ENCODE data around the gene EPN2.
"Not testable (repeated sequence)": the region's sequence is repeated elsewhere in the genome, so short reads cannot be mapped to it uniquely, and the experiment has no call there.

EPN2 gene

GRCh38 chr17:19237139-19237388, at the start of gene EPN2:
TSS of gene EPN2 (plus strand) at chr17:19237366. CDS start at chr17:19283120, 45,754 bp downstream.
- FAIRE-seq, result not testable (repeated sequence)

GRCh38 chr17:19187883-19188869, 49.0 kb upstream of the EPN2 start:
- FAIRE-seq, result not testable (repeated sequence)

GRCh38 chr17:19188870-19189708, 48.1 kb upstream of the EPN2 start:
- FAIRE-seq, result not testable (repeated sequence)

GRCh38 chr17:19189781-19190405, 47.3 kb upstream of the EPN2 start:
- not testable (repeated sequence) for FAIRE-seq

DNA sequence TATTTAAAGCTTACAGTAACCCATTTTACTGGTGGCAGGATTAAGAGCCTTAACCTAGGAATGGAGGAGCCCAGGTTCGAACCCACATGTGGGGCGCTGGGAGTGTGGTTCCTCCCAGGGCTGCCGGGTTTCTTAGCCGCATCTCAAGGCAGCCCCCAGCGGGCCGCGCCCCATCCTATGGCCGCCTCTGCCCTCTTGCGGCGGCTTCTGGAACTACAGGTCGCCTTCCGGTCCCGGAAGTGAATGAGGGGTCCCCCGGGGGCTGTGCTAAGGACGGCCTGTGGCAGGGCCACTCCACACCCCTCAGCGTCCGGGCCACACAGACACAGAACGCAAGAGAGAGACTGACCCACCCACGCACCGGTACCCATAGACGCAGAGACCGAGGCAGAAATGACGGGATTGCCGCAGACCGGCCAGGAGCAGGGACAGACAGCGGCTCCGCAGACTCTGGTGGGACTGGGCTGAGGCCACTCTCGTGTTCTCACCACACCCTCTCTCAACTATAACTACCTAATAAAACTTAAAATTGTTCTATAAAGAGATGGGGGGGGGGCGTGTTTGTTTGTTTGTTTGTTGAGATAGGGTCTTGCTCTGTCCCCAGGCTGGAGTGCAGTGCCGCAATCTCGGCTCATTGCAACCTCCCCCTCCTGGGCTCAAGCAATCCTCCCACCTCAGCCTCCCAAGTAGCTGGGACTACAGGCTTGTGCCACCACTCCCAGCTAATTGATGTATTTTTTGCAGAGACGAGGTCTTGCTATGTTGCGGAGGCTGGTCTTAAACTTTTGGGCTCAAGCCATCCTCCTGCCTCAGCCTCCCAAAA, 40.6 kb upstream of the EPN2 start:
- FAIRE-seq, result not testable (repeated sequence)

DNA sequence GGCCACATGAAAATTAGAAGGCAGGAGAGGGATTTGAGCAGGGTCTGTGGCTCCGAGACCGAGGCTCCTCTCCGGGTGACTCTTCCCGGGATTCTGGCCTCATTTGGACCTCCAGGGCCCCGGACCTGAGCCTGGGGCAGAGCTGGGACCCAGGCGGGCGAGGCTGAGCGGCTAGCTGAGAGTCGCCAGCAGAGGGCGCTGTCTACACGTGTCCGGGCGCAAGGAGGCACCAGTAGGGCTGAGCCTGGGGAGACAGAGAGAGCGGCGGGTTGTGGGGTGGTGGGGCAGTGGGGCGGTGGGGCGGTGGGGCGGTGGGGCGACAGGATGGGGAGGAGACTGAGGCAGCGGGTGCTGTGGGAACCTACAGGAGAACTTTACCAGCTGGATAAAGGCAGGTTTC, 34.7 kb upstream of the EPN2 start:
- not testable (repeated sequence) for FAIRE-seq

DNA sequence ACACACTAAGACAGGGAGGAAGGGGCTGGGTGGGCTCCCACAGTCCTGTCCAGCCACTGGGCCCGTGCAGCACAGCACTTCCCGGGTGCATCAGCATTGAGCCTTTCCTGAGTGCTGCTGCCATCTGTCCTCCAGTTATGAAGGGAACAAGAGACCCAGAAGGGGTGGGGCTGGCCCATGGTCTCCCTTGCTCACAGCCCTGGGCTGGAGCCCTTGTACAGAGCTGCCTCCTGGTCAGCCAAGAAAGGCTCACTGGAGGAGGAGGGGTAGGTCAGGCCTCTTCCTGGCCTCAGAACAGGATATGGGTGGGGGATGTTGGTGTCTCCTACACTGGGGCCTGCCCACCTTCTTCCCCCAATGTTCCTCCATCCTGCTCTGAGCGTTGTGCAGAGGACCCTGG, 33.7 kb upstream of the EPN2 start:
- FAIRE-seq, result not testable (repeated sequence)

DNA sequence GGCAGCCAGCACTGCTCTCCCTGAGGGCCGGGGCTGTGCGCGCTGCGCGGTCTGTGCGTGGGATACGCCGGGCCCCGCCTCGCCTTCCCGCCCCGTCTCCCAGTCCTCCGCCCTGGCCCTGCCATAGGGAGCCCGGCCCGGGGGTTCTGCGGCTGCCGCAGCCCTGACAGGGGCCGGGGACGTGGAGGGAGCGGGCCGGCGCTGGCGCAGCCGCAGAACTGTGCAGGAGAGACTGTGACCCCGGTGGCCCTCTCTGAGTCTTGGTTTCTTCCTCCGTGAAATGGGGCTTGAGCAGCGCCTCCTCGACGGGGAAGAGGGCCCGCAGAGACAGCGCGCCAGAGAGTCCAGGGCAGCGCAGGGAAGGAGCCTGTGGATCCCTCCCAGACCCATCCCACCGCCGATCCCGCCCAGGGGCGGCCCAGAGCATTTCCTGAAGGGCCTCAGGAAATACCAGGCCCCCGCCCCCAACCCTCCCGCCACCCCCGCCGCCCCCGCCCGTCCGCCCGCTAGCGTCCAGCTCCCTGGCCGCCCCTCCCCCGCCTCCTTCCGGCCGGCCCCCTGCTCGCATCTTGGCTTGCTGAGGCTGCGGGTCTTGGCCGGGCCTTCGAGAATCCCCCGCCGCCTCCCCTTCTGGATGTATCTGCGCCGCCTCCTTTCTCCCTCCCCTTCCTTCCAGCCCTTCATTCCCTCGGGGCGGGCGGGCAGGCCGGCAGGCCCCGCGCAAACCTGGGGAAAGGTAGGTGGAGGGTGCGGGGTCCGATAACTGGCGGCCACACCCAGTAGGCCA, 21.9 kb upstream of the EPN2 start:
- not testable (repeated sequence) for FAIRE-seq

DNA sequence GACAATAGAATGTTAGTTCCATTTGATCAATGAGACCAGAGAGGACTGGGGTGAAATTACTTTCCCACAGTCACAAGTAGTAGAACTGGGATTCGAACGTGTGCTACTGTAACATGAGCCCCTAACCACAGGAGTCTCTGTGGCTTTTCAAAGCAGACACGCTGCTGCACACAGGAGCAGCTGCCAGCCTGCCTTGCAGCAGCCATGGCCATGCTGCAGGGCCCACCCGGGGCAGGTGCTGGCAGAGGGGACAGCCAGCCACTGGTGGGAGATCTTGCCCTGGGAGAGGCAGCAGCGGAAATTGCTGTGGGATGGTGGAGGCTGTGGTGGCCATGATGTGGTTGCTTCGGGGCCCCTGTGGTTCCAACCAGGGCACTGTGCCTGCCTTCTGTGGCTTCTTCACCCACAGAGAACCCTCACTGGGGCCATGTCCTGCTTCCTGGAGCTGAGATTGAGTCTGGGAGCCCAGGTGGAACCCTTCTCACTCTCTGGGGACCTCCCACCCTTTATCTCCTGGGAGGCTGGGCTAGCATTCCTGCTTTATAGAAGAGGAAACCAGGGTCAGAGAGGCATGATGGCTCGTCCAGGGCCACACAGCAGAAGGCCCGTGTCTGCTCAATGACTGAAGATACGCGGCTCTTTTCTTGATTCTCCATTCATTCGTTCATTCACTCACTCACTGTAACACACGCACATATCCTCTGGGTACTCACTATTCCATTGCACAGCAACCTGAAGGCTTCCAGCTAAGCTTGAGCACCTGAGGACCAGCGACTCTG, 20.8 kb upstream of the EPN2 start:
- FAIRE-seq, result not testable (repeated sequence)

- not testable (repeated sequence) for FAIRE-seq
Observed at GRCh38 chr17:19218914-19219313, 18.3 kb upstream of the EPN2 start.

DNA sequence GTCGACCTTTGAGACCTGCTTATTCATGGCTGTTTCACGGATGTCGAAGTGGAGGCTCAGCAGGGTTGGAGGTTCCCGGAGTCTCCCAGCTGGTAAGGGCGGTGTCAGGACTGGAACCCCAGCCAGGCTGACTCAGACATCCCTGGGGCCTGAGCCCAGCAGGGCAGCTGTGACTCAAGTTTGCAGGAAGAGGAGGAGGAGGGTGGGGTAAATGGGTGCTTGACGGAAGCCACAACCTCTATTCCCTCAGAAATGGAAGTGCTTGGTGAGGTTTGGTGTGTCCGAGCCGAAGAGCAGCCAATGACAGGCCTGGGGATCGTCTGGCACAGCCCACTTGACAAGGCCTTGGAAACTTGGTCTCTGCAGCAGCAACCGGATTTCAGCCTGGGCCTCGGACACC, 17.8 kb upstream of the EPN2 start:
- FAIRE-seq, result not testable (repeated sequence)

DNA sequence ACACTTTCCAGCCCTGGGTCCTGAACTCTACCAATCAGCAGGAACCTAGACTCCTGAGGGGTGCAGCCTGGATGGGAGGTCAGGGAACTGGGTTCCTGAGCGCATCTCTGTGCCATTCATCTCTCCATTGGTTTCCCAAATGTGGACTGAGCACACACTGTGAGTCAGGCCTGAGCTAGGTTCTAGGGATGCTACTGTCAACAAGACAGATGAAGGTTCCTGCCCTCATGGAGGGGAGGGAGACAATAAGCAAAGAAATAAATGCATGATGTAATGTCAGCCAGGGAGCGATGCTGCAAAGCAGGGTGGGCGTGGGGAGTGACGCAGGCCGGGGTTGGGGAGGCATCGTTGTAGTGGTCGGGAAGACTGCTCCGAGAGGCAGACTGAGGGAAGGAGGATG, 17.0 kb upstream of the EPN2 start:
- not testable (repeated sequence) for FAIRE-seq

DNA sequence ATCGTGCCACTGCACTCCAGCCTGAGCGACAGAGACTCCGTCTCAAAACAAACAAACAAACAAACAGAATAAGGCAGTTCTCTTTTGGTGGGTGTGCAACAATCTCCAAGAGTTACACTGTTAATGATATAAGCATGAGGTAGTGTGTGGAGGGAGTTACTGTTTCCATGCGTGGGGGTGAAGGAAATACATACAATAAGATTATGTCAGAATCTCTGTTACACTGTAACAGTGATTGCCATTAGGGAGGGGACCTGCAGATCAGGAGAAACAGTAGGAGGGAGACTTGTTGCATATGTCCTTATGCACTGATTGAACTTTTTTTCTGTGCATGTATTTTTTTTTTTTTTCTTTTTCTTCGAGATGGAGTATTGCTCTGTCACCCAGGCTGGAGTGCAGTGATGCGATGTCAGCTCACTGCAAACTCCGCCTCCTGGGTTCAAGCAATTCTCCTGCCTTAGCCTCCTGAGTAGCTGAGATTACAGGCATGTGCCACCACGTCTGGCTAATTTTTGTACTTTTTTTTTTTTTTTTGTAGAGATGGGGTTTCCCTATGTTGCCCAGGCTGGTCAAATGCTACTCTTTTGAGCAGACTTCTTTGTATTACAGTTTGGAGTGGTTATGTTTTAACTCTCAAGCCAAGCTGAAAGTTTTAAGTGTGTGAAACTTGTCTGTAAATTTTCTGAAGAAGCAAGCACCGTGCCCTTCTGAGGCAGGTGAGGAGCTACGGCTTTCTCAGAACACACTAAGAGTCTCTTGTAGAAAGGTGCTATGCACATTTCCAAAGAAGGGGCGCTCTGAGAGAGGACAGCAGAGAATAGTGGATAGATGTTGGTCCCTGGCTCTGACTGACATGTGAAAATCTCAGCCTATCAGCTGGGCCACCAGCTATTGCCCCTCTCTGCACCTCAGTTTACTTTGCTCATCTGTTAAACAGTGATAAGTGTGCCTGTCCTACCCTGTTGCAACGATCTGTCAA, 10.3 kb upstream of the EPN2 start:
- FAIRE-seq, result not testable (repeated sequence)

DNA sequence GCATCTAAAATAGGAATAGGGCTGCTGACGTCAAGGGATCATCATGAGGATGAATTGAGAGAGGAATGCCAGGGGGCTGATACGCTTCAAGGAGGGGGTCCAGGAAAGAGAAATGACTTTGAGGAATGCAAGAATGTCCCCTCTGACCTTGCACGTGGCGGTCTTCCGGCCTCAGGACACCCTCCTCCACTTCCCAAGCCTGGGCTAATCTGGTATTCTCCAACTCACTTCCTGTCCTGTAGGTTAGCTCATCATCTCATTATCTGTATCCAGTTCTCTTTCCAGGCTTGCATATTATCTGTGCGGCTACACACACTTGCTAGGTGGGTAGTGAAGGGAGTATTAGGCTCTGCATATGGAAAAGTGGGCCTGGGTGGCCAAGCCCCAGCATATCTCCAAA, 2.5 kb upstream of the EPN2 start:
- FAIRE-seq, result not testable (repeated sequence)

GRCh38 chr17:19236351-19237138, 621 bp upstream of the EPN2 start:
- FAIRE-seq, result peak; percentile 21

GRCh38 chr17:19237389-19238166, 412 bp downstream of the EPN2 start:
- no peak for FAIRE-seq

DNA sequence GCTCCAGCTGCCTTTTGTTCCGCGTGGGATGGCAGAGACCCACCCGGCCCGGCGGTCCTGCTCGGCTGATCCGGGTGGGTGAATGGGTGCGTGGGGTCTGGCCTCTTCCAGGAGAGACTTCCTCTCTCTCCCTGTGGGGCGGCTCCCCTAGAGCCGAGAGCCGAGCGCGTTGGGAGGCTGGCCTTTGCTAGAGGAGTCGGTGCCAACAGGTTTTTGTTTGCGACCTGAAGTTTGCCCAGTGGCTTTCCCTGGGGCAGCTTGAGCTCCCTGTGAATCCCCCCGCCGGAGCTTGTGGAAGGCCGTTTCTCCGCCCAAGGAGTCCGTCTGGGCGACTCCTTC, 970 bp downstream of the EPN2 start:
- FAIRE-seq, result no peak

DNA sequence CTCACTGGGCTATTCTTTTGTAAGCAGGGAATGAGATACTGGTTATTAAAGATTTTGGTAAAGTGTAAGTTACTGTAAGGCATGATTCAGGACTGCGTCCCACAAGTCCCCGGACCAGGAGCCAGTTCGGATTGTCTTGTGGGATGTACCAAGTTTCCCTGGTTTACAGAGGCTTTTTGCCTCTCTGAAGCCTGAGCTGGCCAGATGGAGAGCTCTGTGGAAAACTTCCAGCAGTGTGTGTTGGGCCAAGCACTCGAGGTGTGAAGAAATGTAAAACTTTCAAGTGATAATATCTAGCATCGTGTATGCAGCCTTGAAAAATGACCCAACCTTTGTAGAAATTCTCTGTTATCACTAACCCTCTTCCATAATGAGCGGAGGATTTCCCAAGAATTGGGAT, 2.4 kb downstream of the EPN2 start:
- FAIRE-seq, result no peak
